H1 (cell line): Measurements from ENCODE around the gene ANKUB1. TPM values are rescaled to one million over a fixed set of nuclear protein-coding genes. Genes with fewer than 3 reads are reported as not detected.

Experiments
- CTCF ChIA-PET: fragments of 300-600 bp; sonication (Branson Sonifier 250); formaldehyde crosslinking; loops from one replicate; lab custom pipeline; 2021; ENCODE audit not compliant: partially characterized antibody; lab: Charles Lee
- POLR2A ChIA-PET: fragments of 300-600 bp; sonication (Branson Sonifier 250); formaldehyde crosslinking; loops from one replicate; lab custom pipeline; 2021; ENCODE audit warnings: inconsistent platforms; ENCODE audit not compliant: partially characterized antibody; lab: Charles Lee
- DNase-seq, 2 experiments: peaks; one replicate each; pipeline versions ENCODE4 v3.0.0 to v3.0.0-alpha.2; 2010 to 2022; ENCODE audit warnings: low spot score in 2 of 2, low read depth in 1 of 2, mixed read lengths in 1 of 2
- FAIRE-seq: peaks from 2 replicates; lab custom pipeline; 2011; peaks lifted over from hg19 to GRCh38; lab: Jason Lieb, UNC
- H2AFZ ChIP-seq: 2 replicates; pipeline ENCODE4 v1.8.1; 2012; ENCODE audit warnings: low read length, inconsistent platforms
- H2AK5ac ChIP-seq: 2 replicates; pipeline ENCODE4 v1.6.1; 2013; ENCODE audit warnings: low read depth, low read length
- H2BK120ac ChIP-seq: replicated peaks from 2 replicates; pipeline ENCODE3; 2013; ENCODE audit warnings: low read depth, low read length, inconsistent platforms
- H2BK12ac ChIP-seq: 2 replicates; pipeline ENCODE4 v1.6.1; 2013; ENCODE audit warnings: low read depth, low read length
- H2BK15ac ChIP-seq: 2 replicates; pipeline ENCODE4 v1.6.1; 2013; ENCODE audit warnings: low read length
- H2BK20ac ChIP-seq: 2 replicates; pipeline ENCODE4 v1.6.1; 2013; ENCODE audit warnings: low read length
- H2BK5ac ChIP-seq: 2 replicates; pipeline ENCODE4 v1.6.1; 2013; ENCODE audit warnings: low read depth, low read length
- H3K14ac ChIP-seq: 2 replicates; pipeline ENCODE4 v1.6.1; 2013; ENCODE audit warnings: inconsistent platforms; ENCODE audit not compliant: insufficient read length
- H3K18ac ChIP-seq: 2 replicates; pipeline ENCODE4 v1.6.1; 2013; ENCODE audit warnings: low read length; ENCODE audit errors: extremely low read depth
- H3K23ac ChIP-seq: 2 replicates; pipeline ENCODE4 v1.6.1; 2013; ENCODE audit warnings: inconsistent platforms; ENCODE audit not compliant: insufficient read length
- H3K23me2 ChIP-seq: 2 replicates; pipeline ENCODE4 v1.6.1; 2013; ENCODE audit warnings: low read depth, low read length
- H3K27ac ChIP-seq: 2 replicates; pipeline ENCODE4 v1.6.1; 2011; ENCODE audit warnings: low read depth, low read length, inconsistent platforms
- H3K27me3 ChIP-seq, 4 experiments: replicated peaks in 1 of 4; 1 replicate in 1 of 4; 2 replicates in 3 of 4; pipeline versions ENCODE4 v1.6.1 to v1.8.1; 2011 to 2013; ENCODE audit warnings: low read length in 3 of 4, mild to moderate bottlenecking in 3 of 4, inconsistent platforms in 2 of 4, mixed read lengths in 2 of 4, moderate library complexity in 1 of 4; ENCODE audit not compliant: control insufficient read depth in 3 of 4, insufficient read depth in 3 of 4; ENCODE audit errors: extremely low read depth in 1 of 4
- H3K36me3 ChIP-seq, 4 experiments: 2 replicates each; pipeline versions ENCODE4 v1.6.1 to v1.8.1; 2011 to 2013; ENCODE audit warnings: mild to moderate bottlenecking in 4 of 4, low read length in 3 of 4, moderate library complexity in 2 of 4, control low read depth in 1 of 4, inconsistent platforms in 1 of 4; ENCODE audit not compliant: insufficient read depth in 4 of 4, control insufficient read depth in 2 of 4
- H3K4ac ChIP-seq: replicated peaks from 2 replicates; pipeline ENCODE3; 2013; ENCODE audit warnings: low read length, low read depth, mixed read lengths, inconsistent platforms; ENCODE audit not compliant: insufficient read length
- H3K4me1 ChIP-seq, 4 experiments: replicated peaks in 1 of 4; 1 replicate in 1 of 4; 2 replicates in 3 of 4; pipeline versions ENCODE4 v1.6.1 to v1.8.1; 2011 to 2013; ENCODE audit warnings: low read length in 3 of 4, inconsistent platforms in 2 of 4, mixed read lengths in 1 of 4; ENCODE audit not compliant: insufficient read depth in 4 of 4, control insufficient read depth in 3 of 4
- H3K4me2 ChIP-seq, 2 experiments: 2 replicates each; pipeline versions ENCODE4 v1.6.1 to v1.8.1; 2011 to 2013; ENCODE audit warnings: low read depth in 2 of 2, low read length in 2 of 2, control low read depth in 1 of 2, inconsistent platforms in 1 of 2, mild to moderate bottlenecking in 1 of 2; ENCODE audit not compliant: insufficient read depth in 1 of 2
- H3K4me3 ChIP-seq, 4 experiments: fragments of 200-600, 300-600 bp in 1 of 4; sonication (generic), shearing (Covaris generic), sonication (Bioruptor Twin) in 1 of 4; 2 replicates each; pipeline versions ENCODE4 v1.5.1 to v1.8.1; 2011 to 2016; ENCODE audit warnings: low read length in 4 of 4, low read depth in 3 of 4, control low read depth in 2 of 4, inconsistent platforms in 2 of 4, mild to moderate bottlenecking in 2 of 4, mixed read lengths in 1 of 4, moderate library complexity in 1 of 4; ENCODE audit not compliant: insufficient read depth in 2 of 4; ENCODE audit errors: extremely low read depth in 1 of 4
- H3K56ac ChIP-seq: replicated peaks from 2 replicates; pipeline ENCODE3; 2013; ENCODE audit warnings: low read depth, mild to moderate bottlenecking, mixed read lengths, low read length, inconsistent platforms; ENCODE audit not compliant: insufficient read length
- H3K79me1 ChIP-seq: 2 replicates; pipeline ENCODE4 v1.6.1; 2013; ENCODE audit warnings: low read depth, low read length, control low read depth
- H3K79me2 ChIP-seq, 2 experiments: 2 replicates each; pipeline versions ENCODE4 v1.6.1 to v1.8.1; 2012 to 2013; ENCODE audit warnings: low read length in 2 of 2, mild to moderate bottlenecking in 2 of 2, inconsistent platforms in 1 of 2; ENCODE audit not compliant: insufficient read depth in 2 of 2, control insufficient read depth in 1 of 2
- H3K9ac ChIP-seq, 4 experiments: replicated peaks in 1 of 4; 1 replicate in 1 of 4; 2 replicates in 3 of 4; pipeline versions ENCODE4 v1.6.1 to v1.8.1; 2011 to 2013; ENCODE audit warnings: low read depth in 3 of 4, low read length in 3 of 4, control low read depth in 2 of 4, mild to moderate bottlenecking in 2 of 4, moderate library complexity in 2 of 4, inconsistent platforms in 1 of 4; ENCODE audit errors: extremely low read depth in 1 of 4
- H3K9me3 ChIP-seq, 2 experiments: 2 replicates each; pipeline versions ENCODE4 v1.6.1 to v1.8.1; 2012 to 2013; ENCODE audit warnings: mild to moderate bottlenecking in 2 of 2, moderate library complexity in 2 of 2, control low read depth in 1 of 2, inconsistent platforms in 1 of 2, low read depth in 1 of 2, low read length in 1 of 2, mixed read lengths in 1 of 2; ENCODE audit not compliant: insufficient read depth in 2 of 2
- H4K20me1 ChIP-seq, 2 experiments: replicated peaks in 1 of 2; 2 replicates each; pipeline versions ENCODE3 to v1.8.1; 2011 to 2013; ENCODE audit warnings: inconsistent platforms in 2 of 2, low read length in 2 of 2, mild to moderate bottlenecking in 1 of 2; ENCODE audit not compliant: insufficient read depth in 2 of 2, control insufficient read depth in 1 of 2
- H4K5ac ChIP-seq: 2 replicates; pipeline ENCODE4 v1.6.1; 2013; ENCODE audit warnings: low read length, low read depth, mixed read lengths, inconsistent platforms; ENCODE audit not compliant: insufficient read length
- H4K8ac ChIP-seq: 2 replicates; pipeline ENCODE4 v1.8.0; 2013; ENCODE audit warnings: mild to moderate bottlenecking, moderate library complexity, low read length, inconsistent platforms; ENCODE audit not compliant: insufficient read depth; ENCODE audit errors: extremely low read depth
- H4K91ac ChIP-seq: replicated peaks from 2 replicates; pipeline ENCODE3; 2013; ENCODE audit warnings: low read length, mixed read lengths, inconsistent platforms; ENCODE audit not compliant: insufficient read length
- ASH2L ChIP-seq: fragments of 200-600, 300-600 bp; sonication (generic); IDR thresholded peaks from one replicate; pipeline ENCODE4 v1.7.1; 2017; ENCODE audit warnings: low read length
- BCL11A ChIP-seq, 2 experiments: IDR thresholded peaks; one replicate each; pipeline ENCODE4 v1.6.1; 2011; ENCODE audit warnings: low read depth in 2 of 2, low read length in 2 of 2, mild to moderate bottlenecking in 2 of 2
- CHD2 ChIP-seq: IDR thresholded peaks from 2 replicates; pipeline ENCODE4 v1.6.1; 2012; ENCODE audit warnings: low read length, improper control_type of control experiment
- CTBP2 ChIP-seq: IDR thresholded peaks from 2 replicates; pipeline ENCODE4 v1.7.0; 2011; ENCODE audit warnings: borderline replicate concordance, mild to moderate bottlenecking, moderate library complexity, mixed read lengths, low read length; ENCODE audit not compliant: insufficient read depth, insufficient read length
- EGR1 ChIP-seq: IDR thresholded peaks from 2 replicates; pipeline ENCODE4 v1.6.1; 2011; ENCODE audit warnings: low read depth, low read length, borderline replicate concordance
- KDM5A ChIP-seq: fragments of 200-600 bp; IDR thresholded peaks from 2 replicates; pipeline ENCODE4 v1.7.1; 2012; ENCODE audit warnings: mild to moderate bottlenecking, low read length, inconsistent platforms, mixed read lengths
- NANOG ChIP-seq: IDR thresholded peaks from 2 replicates; pipeline ENCODE4 v1.6.1; 2011; ENCODE audit warnings: low read length, low read depth, mild to moderate bottlenecking, inconsistent platforms; ENCODE audit not compliant: insufficient read depth, poor library complexity, severe bottlenecking
- POLR2A ChIP-seq, 2 experiments: IDR thresholded peaks; 1 replicate in 1 of 2; 2 replicates in 1 of 2; pipeline ENCODE4 v1.6.1; 2011; ENCODE audit warnings: low read depth in 2 of 2, low read length in 2 of 2, mild to moderate bottlenecking in 2 of 2; ENCODE audit errors: control extremely low read depth in 1 of 2
- RXRA ChIP-seq: IDR thresholded peaks from 2 replicates; pipeline ENCODE4 v1.6.1; 2011; ENCODE audit warnings: low read depth, mild to moderate bottlenecking, low read length, moderate library complexity; ENCODE audit not compliant: insufficient read depth
- SAP30 ChIP-seq: fragments of 300-600 bp; sonication (generic); IDR thresholded peaks from 2 replicates; pipeline ENCODE4 v1.7.1; 2012; ENCODE audit warnings: low read length, moderate library complexity, mild to moderate bottlenecking, inconsistent platforms; ENCODE audit not compliant: insufficient read depth, insufficient replicate concordance
- SP1 ChIP-seq: IDR thresholded peaks from 2 replicates; pipeline ENCODE4 v1.6.1; 2011; ENCODE audit warnings: low read depth, low read length
- TBP ChIP-seq: IDR thresholded peaks from 2 replicates; pipeline ENCODE4 v1.6.1; 2011; ENCODE audit warnings: low read depth, low read length, improper control_type of control experiment
- TCF12 ChIP-seq: IDR thresholded peaks from 2 replicates; pipeline ENCODE4 v1.6.1; 2011; ENCODE audit warnings: low read depth, mild to moderate bottlenecking, low read length
- WGBS, 2 experiments: shearing (Covaris generic) in 1 of 2; methylation state at CpG; one replicate each; pipeline versions ENCODE4 v1.1.6 to v1.1.7; 2013 to 2015; ENCODE audit warnings: low lambda C conversion rate in 2 of 2, mixed read lengths in 2 of 2, inconsistent platforms in 1 of 2, low coverage in 1 of 2, missing lambda C conversion rate in 1 of 2; ENCODE audit not compliant: insufficient replicate concordance in 2 of 2, insufficient coverage in 1 of 2, insufficient read length in 1 of 2; ENCODE audit errors: extremely low coverage in 1 of 2, missing lambda C conversion rate in 1 of 2; 5-methylcytosine and 5-hydroxymethylcytosine counted together
- polyA plus RNA-seq, 7 experiments: library from polyadenylated mRNA; depleted of rRNA in 3 of 7; stranded (reverse) in 5 of 7; unstranded in 2 of 7; fragments of >200 nt in 5 of 7; fragments of 200-250 nt in 2 of 7; gene quantifications; 1 replicate in 5 of 7; 2 replicates in 1 of 7; 4 replicates in 1 of 7; pipeline versions ENCODE4 v1.2.1 to v1.2.3, GENCODE V29; 2011 to 2013; ENCODE audit warnings: missing spikeins in 2 of 7, mixed read lengths in 2 of 7
- total RNA-seq: library from RNA; stranded (reverse); fragmentation: NEBNext Ultra II Directional; extraction: Animal tissue kit (Norgen Biotek cat#: 25700); gene quantifications from 2 replicates; pipeline ENCODE4 v1.2.1, GENCODE V29; 2021
- TF ChIP-seq, protein P1 (sequence below): IDR thresholded peaks from 2 replicates; pipeline ENCODE4 v1.6.1; 2011; ENCODE audit warnings: low read length, improper control_type of control experiment

The ANKUB1 gene
- total and polyA plus RNA-seq, 2 of the 8 experiments (the other 6 are each of a cell fraction or from before 2014, with no cell fraction given): not detected

DNA sequence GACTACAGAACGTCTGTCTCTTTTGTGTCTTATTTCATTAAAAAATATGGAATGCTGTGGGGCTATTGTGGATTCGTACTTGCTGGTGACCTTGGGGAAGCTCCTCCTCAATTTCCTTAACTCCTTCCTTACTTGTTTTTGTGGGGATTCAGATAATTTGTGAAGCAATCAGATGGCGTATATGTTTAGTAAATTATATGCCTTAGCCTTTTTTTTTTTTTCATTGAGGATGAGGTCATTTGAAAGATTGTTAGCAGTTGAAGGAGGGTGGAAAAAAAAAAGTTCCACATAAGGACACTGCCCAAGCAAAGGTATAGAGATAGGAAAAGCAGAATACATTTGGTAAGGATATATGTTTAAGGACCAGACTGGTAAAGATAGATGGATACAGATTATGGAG is 24.0 kb upstream of the ANKUB1 start:
- ChIA-PET CTCF (interaction anchor here (1.3 to 1.6 kb wide), 2 partner anchors 8 to 45 kb away, joined by 3 to 6 read pairs; no protein-coding TSS in a partner anchor), POLR2A (no interaction called here)
- no peak overlapping the region for H2AFZ ChIP-seq
- H3K9me3 ChIP-seq: no peaks in the 10 kb centered on the region
- H4K91ac ChIP-seq: no peak overlapping the region
- H3K4me1 ChIP-seq: peaks cover 0 to 7% (median 3%) of the 10 kb centered on the region in 4 experiments; a peak in 4 of 7 replicates
- H3K79me2 ChIP-seq: peaks cover 0 to 74% of the 10 kb centered on the region in 2 experiments; a peak in 3 of 4 replicates
- no peak overlapping the region for H3K9ac ChIP-seq
- no peak overlapping the region for H2BK12ac ChIP-seq
- no peak overlapping the region for H3K27ac ChIP-seq
- H2BK5ac ChIP-seq: no peak overlapping the region
- H3K56ac ChIP-seq: no peak overlapping the region
- WGBS, 2 experiments: 72% methylated on average over 3 of the region's 3 CpGs; no CpG with 5 or more reads in 1 of the 2 experiments
- H3K4me3 ChIP-seq: no peak overlapping the region
- DNase-seq: no peak
- H3K4ac ChIP-seq: no peak overlapping the region
- H2BK15ac ChIP-seq: no peak overlapping the region
- H3K18ac ChIP-seq: no peak overlapping the region
- H4K20me1 ChIP-seq: peaks cover 0 to 2% of the 10 kb centered on the region in 2 experiments
- H4K8ac ChIP-seq: no peak overlapping the region
- no peaks in the 10 kb centered on the region for H3K27me3 ChIP-seq
- H2BK120ac ChIP-seq: no peak overlapping the region
- H3K14ac ChIP-seq: no peak overlapping the region
- H3K36me3 ChIP-seq: no peaks in the 10 kb centered on the region
- H3K79me1 ChIP-seq: no peaks in the 10 kb centered on the region; the same call in 1 of the 2 replicates
- H4K5ac ChIP-seq: no peak overlapping the region
- H3K23ac ChIP-seq: no peak overlapping the region
- FAIRE-seq: no peak
- peaks cover 7% of the 10 kb centered on the region for H3K23me2 ChIP-seq
- no peak overlapping the region for H3K4me2 ChIP-seq
- no peak overlapping the region for H2AK5ac ChIP-seq
- no peak overlapping the region for H2BK20ac ChIP-seq
- TF ChIP-seq ASH2L (no peak), RXRA (no peak), KDM5A (no peak), BCL11A (IDR thresholded peaks at IDR 0.05; ENCODE audit: low read depth in 2 of 2, low read length in 2 of 2) (no peak), SP1 (no peak), SAP30 (no peak), CHD2 (no peak), NANOG (no peak), POLR2A (IDR thresholded peaks at IDR 0.05; ENCODE audit: control extremely low read depth in 1 of 2, low read depth in 2 of 2, low read length in 2 of 2) (no peak), TBP (no peak), TCF12 (no peak), CTBP2 (no peak), EGR1 (no peak)
- TF ChIP-seq, protein P1, sequence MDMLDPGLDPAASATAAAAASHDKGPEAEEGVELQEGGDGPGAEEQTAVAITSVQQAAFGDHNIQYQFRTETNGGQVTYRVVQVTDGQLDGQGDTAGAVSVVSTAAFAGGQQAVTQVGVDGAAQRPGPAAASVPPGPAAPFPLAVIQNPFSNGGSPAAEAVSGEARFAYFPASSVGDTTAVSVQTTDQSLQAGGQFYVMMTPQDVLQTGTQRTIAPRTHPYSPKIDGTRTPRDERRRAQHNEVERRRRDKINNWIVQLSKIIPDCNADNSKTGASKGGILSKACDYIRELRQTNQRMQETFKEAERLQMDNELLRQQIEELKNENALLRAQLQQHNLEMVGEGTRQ: no peak
